ENCODE results near the gene ID3.

The ID3 gene

DNA sequence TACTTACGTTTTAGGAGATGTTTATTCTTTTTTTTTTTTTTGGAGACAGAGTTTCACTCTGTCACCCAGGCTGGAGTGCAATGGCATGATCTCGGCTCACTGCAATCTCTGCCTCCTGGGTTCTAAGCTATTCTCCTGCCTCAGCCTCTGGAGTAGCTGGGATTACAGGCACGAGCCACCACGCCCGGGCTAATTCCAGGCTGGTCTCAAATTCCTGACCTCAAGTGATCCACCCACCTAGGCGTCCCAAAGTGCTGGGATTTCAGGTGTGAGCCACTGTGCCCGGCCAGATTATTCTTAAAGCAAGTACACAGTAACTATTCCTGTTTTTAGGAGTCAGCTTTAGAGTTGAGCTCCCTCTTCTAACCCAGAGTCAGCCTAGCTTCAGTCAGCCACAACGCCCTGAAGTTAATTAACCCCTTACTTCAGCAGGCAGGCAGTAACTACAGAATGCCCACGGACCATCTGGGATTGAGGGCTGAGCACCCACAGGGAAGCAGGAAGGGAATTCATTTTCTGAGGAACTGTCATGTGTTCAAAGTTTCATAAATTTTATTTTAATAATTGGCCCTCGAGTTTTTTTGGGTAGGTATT, 5.3 kb upstream of the ID3 start:
- DNase-seq, result no peak

- DNase-seq, result no peak
These were observed 4.6 kb upstream of the ID3 start for GRCh38 chr1:23563755-23564374.

GRCh38 chr1:23563003-23563402, 3.7 kb upstream of the ID3 start:
- no peak for DNase-seq

- DNase-seq, result peak; percentile 69
These were observed 3.0 kb upstream of the ID3 start for GRCh38 chr1:23562137-23562876.

DNA sequence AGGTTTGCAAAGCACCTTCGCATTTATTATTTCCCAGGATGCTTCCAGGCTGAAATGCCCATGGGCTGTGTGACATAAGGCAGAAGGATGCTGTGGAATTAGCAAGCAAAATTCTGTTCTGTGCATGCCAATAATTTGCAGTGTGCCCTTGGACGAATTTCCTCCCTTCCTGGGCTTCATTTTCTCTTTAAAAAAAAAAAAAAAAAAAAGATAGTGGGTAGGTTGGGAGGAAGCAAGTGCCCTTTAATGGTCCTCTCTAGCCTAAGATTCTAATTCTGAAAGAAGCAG, 2.5 kb upstream of the ID3 start:
- no peak for DNase-seq

GRCh38 chr1:23561076-23561812, 1.9 kb upstream of the ID3 start:
- DNase-seq, result no peak

GRCh38 chr1:23559985-23560741, 862 bp upstream of the ID3 start:
- no peak for DNase-seq

DNA sequence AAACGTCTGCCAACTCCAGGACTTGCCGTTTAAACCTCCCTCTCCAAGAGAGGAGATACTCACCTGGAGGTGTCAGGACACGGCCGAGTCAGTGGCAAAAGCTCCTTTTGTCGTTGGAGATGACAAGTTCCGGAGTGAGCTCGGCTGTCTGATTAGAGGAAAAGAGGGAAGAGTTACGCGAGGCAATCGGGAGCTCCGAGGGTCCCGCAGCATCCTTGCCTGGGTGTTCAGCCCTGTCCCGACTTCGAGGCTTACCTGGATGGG, 497 bp downstream of the ID3 start:
- DNase-seq, result no peak

DNA sequence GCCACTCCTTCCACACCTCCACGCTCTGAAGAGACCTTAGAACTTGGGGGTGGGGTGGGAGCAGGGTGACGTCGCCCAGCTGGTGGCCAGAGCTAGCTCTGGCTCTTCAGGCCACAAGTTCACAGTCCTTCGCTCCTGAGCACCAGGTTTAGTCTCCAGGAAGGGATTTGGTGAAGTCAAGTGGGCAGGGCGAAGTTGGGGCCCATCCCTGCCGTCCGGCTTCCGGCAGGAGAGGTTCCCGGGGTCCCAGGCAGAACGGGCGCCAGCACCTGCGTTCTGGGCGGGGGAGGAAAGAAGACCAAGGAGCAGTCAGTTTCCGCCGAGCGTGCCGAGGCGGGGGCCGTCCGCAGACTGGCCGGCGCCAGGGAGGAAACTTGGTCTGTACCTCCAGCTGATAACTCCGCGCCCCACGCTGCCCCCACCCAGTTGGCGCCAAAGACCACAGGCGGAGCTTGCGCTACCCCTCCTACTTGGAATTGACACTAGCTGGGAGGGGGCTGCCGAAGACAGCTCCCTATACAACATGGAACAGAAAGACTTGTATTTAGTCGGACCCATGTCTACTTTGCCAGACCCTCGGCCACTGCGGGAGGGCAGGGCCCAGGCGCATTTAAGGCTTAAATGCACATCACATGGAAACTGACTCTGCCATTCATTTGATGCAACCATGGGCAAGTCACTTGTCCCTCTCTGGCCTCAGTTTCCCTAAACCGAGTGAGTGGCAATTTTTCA, 995 bp downstream of the ID3 start:
- DNase-seq, result no peak

- no peak for DNase-seq
These were observed 1.7 kb downstream of the ID3 start for GRCh38 chr1:23557471-23558124.

DNA sequence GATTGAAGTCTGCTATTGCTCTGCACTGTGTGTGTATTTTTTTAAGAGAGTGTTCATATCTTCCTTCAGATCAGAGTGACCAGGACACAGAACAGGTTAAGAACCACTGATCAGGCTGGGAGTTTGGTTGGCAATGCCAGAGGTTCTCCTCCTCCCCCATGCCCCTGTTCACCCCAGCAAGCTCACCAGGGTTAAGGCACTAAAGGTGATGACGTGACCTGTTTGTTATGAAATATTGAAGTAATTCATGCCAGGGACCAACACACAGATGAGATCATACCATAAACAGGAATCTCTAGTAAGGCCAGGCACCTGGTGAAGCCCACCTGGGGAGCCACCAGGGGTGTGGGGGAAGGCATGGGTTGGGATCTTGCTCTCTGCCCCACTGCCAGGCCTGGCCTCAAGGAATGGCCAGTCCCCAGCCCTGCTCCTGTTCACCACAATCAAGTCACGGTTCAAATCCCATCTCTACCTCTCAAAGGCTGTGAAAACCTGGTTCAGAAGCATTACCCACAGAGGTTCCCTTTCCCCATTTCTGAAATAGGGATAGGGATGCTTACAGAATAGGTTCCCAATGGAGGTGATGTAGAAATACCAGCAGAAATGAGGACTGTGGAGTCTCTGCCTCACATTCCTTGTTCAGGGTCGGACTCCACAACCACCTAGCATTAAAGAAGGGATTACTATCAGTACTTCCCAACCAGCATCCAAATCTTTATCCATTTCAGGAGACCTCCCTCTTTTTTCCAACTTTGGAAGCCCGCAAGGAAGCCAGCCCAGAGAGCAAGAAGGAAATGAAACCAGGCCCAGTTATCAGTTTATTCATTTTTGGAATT, 2.4 kb downstream of the ID3 start:
- DNase-seq, result no peak

- DNase-seq, result no peak
These were observed 3.2 kb downstream of the ID3 start for GRCh38 chr1:23555986-23556634.

- no peak for DNase-seq
These were observed 3.9 kb downstream of the ID3 start for GRCh38 chr1:23555270-23555985.

DNA sequence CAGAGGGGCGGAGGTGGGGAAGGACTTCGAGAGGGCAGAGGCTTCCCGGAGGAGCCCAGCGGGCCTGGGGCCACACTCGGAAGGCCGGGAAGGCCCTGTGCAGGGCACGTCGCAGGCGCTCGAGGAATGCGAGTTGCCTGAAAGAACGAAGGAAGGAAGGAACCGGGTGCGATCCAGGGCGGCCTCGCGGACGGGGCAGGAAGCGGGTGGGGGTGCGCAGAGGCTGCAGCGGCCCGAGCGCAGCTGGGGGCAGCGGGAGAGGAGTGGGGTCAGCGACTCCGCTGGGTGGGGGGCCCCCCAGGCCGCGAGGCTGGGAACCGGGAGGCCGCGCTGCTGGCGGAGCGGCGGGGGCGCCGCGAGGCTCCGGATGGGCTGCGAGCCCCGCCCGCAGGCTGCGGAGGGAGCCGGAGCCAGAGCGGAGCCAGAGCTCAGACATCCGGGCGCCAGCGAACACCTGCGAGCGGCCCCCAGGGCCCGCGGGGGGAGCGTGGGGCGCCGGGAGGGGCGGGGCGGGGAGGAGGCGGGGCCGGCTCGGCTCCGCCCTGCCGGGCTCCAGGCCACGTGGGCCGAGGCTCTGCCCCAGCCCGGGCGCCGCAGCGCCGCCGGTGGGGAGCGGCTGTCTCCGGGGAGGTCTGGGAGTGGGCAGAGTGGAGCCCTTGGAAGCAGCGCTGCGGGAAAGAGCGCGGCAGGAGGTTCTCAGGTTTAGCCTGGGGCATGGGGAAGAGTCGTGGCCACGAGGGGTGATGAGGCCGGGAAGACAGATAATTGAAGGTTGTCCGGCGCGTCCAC, 4.6 kb downstream of the ID3 start:
- DNase-seq, result peak; percentile 38

DNA sequence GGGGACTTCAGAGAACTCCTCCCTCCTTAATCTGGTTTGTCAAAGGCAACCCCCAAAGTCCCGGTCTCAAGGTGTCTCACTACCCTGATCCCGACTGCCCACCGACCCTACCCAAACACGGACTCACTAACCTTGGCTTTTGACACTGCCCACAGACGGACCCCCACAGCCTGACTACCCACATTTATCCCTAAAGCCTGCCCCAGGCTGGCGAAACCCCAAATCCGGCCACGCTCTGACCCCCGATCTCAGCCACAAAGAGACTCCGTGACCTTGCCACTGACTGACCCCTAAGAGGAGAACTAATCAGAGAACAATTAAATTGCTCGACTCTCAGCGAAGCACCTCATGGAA, 5.2 kb downstream of the ID3 start:
- DNase-seq, result no peak

- no peak for DNase-seq
These were observed 5.8 kb downstream of the ID3 start for GRCh38 chr1:23553231-23554126.

DNA sequence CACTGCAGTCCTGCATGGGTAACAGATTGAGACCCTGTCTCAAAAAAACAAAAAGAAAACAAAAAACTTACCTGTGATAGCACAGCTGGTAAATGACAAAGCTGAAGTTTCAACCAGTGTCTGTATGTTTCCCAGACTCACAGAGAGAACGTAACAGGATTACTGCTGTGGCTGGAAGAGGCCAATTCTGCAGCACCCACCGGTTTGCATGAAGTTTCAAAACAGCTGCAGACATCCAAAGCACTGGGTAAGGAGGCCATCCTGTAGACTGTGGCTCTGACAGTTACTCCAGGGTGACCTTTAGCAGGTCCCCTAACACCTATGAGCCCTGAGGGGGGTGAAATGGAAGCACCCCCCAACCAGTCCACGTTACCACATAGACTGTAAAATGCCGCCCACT, 7.5 kb downstream of the ID3 start:
- no peak for DNase-seq

- DNase-seq, result no peak
These were observed 10.6 kb downstream of the ID3 start for GRCh38 chr1:23548704-23549143.
